CD4-positive, alpha-beta T cell treated with Interferon alpha-2 for 1 hour (primary cell): ENCODE results near the gene TSC1.

ENCODE experiments used
- DNase-seq, 2 donors: peaks; one replicate each; pipeline ENCODE4 v3.0.0-alpha.2; 2020 to 2022

The TSC1 gene

DNA sequence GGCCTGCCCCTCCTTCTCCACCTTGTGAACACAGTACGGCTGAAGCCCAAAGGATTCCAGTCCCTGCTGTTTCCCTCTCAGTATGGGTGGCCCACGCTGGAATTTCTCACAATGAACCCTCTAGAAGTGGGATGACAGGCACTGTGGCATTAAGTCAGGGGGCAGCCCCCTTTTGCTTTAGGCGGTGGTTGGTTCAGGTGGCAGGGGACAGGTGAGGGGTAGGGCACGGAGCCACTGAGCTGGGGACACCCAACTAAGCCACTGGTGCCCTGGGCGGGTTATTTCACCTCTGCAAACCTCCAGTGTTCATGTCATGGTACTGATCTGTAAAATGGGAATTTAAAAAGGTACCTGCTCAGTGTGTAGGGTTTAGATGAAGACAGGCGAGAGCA is 58.1 kb downstream of the TSC1 start:
- DNase-seq: no peak

DNA sequence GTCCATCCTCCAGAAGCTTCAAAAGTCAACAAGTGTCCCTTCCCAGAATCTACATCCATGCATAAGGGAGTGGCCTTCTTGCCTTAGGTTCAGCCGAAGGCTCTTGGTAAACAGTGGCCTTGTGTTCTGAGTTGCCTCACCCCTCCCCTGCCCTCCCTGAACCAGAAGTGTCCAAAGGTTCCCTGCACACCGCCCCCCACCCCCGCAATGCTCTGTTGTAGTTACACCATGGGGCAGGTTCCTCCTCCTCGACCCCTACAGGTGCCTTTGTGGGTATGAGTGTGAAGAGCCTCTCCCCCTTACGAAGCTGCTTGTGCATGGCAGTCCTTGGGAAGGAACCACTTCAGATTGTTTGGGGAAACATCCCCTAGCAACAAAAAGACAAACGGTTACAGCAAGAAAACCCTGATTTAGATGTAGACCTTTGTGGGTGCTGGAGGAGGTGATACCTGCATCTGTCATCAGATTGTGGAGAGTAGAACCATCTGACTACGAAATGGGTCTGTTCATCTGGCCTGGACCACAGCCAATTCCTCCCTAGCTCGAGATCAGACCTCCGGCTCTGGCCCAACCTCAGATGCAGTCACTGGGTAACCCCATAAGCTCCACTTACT is 58.6 kb downstream of the TSC1 start:
- no peak for DNase-seq

DNA sequence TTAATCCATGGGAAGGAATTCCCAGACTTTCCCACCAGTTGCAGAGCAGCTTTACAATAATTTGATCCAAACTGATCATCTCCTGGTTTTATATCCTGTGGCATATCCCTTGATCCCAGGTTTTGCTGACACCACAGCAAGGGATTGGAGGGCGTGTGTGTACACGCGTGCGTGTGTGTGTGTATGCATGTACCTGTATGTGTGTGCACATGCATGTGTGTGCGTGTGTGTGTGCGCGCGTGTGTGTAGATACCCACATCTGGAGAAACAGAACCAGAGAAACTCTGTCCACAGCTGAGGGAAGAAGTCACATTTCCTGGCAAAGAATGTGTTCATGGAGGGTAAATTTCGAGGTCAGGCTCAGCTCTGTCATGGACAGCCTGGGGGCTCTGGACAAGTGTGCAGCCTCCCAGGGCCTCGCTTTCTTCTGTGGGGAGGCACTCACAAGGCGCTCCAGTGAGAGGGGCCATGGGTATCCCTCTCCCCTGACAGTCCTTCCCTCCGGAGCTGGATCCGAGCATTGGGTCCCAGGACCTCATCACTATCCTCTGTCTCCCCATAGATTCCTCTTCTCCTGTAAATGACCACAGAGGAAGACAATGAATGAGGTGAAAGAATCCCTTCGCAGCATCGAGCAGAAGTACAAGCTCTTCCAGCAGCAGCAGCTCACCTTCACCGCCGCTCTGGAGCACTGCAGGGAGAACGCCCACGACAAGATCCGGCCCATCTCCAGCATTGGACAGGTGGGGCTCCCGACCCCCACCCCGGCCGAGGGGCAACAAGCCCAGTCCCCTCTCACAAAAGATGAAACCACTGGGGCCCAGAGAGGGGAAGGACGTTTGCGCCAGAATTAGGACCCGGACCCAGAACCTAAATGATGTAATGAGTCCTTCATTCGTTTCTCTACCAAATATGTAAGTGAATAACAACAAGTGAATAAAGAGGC is 60.8 kb downstream of the TSC1 start:
- DNase-seq: no peak

DNA sequence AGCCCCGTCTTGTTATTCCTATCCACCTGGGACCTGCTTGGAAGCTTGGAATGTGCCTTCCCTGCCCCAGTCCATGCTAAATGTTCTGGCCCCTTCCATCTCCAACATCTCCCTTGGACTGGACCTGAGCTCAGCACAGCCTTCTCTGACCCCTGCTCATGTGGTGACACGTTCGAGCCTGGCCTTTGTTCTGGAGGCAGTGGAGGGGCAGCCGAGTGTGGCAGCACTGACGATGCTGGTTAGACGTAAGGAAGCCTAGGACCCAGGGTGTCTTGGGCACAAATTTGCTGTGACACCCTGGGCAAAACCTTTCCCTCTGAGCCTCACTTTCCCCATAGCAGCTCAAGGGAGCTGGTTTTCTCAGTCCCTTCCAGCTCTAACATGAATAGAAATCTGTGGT is 61.8 kb downstream of the TSC1 start:
- no peak for DNase-seq

DNA sequence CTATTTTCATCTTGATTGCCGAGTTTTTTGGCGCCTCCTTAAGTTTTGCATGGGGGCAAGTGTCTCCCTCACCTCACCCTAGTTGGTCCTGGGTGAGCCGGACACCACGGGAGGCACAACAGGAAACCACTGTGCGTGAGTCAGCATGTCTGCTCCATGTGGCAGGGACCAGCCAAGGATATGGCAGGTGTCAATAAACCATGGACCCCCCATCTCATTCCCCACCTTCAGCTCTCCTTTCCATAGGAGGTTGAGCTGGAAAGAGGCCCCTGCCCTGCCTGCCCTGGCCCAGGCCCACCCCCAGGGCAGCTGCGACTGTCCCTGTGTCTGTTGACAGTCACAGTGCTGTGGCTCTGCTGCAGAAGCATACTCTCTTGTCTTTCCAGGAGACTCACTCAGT is 62.6 kb downstream of the TSC1 start:
- no peak for DNase-seq

DNA sequence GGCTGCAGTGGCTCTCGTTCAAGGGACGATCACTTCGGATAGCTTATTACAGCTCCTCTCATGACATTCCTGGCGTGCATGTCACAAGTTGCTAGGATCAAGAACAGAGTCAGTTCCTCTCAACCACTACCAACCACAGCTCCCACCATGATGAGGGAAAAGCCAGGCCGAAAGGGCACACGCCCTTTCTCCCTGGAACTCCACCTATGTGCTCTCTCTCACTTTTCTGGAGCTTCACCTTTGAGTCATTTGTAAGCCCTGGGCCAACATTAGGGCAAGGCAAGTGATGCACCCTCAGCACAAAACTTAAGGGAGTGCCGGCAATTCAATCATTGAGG is 64.1 kb downstream of the TSC1 start:
- DNase-seq: no peak

DNA sequence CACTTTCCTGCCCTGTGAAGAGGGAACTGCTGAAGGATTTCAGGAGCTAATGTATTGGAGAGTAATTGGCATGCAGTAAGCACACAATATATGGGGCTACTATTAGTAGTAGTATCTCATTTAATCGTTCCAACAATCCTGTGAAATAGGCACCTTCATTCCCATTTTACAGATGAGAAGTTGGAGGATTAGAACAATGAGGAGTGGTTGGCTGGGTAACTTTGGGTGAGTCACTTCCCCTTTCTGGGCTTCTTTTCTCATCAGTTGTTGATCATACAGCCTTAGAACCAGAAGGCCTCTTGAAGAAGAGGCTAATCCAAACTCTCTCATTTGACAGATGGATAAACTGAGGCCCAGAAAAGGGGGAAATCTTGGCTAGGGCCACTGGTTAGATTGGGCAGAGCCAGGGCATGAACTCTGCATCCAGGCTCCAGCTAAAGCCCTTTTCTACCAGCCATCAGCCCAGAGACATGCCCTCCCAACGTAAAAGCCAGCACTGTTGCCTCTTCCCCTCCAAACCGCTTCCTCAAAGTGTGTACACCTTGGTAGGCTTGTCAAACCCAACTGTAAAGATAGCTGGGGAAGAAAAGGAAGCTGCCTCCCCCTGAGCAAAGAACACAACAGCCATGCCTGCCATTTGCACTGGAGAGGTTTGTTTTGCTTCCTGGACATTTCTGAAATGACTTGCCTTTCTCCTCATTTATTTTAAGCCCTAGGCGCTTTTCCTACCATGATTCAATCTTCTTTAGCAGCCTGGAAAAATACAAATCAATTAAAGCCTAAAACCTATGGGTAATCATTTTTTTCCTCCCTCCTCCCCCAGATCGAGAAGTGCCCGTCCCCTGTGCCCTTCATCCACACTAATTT is 64.7 kb downstream of the TSC1 start:
- DNase-seq: no peak

DNA sequence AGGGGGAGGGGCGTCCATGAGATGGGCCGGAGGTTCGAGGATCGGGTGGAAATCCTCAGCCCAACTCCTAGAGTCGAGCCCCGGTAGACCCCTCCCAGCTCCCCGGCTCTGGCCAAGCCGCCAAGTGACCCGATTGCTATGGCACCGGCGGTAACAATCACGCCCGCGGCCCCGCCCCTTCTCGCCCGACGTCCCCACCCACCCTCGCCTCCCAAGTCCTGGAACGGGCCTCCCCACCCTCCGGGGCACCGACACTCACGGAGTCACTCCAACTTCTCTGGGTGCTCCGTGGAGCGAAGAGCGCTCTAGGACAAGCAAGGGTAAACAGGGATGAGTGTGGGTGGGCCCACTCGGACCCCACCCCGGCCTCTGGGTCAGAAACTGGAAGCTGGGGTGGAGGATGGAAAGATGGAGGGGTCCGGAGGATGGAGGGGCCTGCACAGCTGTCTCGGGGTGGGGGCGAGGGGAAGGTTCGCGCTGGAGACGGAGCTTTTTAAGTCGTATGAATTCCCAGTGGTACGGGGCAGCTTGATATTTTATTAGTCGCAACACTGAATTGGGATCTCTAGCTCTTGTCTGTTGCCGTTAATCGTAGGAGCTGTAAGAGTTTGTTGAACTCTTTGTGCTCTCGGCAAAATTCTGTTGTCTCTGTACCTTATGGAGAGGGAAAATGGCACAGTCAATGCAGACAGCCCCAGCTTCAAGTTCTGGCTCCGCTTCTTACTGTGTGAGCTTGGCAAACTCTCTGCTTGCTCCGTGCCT is 65.5 kb downstream of the TSC1 start, which contains the start of gene SPACA9:
Gene SPACA9, plus strand, starts transcription at position 204 of the 762 bp plus-strand sequence. CDS start 5,050 bp downstream, outside the sequence.
- DNase-seq: peak; percentile 27 to 38

DNA sequence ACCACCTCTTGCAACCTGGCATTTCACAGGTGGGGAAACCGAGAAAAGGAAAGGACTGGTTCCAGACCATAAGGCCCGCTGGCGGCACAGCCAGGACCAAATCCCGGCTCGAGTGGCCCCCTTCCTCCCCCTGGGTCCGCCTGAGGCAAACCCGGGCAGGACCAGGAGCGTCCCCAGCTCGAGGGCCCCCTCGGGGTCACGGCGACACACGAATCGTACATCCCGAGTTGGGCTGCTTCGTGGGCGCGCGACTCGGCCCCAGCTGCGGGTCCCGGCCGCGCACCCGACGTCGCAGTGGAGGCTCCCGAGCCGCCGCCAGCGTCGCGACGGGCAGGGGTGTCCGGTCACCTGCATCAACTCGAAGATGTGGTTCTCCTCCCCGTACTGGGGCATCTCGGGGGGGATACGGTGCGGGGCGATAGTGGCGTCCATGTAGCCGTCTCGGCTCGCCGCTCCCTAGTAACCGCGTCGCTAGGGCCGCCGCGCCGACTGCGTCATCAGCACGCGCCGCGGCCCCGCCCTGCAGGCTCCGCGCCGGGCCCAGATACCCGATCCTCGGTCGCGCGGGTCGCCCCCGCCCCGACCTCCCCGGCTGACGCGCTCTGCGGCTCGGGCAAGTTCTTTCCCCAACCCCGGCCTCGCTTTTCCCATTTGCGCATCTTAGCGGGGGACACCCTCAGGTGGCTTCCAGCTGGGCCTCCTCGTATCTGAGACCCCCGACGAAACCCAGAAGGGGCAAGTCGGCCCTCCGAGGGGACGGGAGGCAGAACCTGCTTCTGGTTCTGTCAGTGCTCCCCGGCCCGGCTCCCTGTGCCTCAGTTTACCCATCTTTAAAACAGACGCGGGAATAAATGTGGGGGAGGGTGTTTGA is 66.4 kb downstream of the TSC1 start, which contains the start of gene AK8:
Gene AK8, minus strand, starts transcription at position 461 of the 871 bp plus-strand sequence. Its CDS starts 29 bp downstream, at position 432.
- peak; percentile 71 to 81 for DNase-seq

DNA sequence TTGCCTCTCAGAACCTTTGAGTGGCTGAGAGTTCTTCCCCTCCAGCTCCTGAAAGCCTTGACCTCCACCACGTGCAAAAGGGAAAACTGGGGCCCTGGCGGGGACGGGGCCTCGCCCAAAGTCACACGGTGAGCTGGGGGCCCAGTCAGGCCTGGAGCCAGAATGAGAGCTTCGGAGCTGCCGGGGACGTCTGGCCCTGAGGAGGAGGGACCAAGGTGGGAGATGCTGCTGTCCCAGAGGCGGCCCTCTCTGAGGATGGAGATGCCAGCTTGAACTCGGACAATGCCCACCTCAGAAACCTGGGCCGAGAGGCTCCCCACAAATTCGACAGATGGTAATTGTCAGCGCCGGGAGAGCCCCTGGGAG is 67.0 kb downstream of the TSC1 start:
- DNase-seq: no peak

DNA sequence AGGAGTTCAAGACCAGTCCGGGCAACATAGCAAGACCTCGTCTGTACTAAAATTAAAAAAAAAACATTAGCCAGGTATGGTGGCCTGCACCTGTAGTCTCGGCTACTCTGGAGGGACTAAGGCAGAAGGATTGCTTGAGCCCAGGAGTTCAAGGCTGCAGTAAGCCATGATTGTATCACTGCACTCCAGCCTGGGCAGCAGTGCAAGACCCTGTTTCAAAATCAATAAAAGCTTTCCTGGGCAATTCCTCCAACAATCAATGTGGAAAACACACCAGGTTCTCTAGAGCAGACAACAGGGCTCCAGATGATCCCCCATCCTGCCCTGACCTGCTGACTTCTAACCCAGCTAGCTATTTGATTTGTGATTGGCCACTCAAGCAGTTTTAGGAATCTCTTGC is 67.6 kb downstream of the TSC1 start:
- no peak for DNase-seq

DNA sequence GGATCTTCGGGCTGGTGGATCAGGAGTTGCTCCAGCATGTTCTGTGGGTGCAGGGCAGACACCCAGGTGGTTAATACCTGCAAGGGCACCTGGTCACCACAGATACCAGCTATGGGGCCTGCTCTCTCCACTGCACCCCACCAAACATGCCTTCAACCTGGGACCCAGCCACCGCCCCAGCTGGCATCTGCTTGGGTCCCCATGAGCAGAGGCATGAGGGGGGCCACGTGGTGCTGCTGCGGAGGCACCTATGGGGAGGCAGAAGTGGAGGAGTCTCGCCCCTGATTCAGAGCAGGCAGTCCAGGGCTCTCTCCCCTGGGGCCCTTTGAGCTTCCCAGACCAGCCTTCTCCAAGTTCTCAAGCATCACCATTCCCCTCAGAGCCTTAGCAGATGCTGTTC is 69.3 kb downstream of the TSC1 start:
- DNase-seq: no peak

DNA sequence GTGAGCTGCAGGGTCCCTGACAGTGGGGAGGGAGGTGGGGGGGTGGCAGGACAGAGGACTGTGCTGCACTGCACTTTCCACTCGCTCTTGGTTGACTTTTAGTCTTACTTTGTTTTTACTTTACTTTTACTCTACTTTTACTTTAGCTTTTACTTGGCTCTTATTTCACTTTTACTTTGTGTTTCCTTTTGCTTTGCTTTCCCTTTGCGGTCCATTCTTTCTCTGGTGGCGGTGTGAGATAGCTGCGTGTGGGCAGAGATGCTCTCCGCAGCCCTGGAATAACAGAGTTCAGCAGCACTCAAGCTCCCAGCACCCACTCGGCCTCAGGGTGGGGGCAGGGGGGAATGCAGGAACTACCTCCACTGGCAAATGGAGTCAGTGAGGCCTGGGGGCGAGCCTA is 71.0 kb downstream of the TSC1 start:
- no peak for DNase-seq

DNA sequence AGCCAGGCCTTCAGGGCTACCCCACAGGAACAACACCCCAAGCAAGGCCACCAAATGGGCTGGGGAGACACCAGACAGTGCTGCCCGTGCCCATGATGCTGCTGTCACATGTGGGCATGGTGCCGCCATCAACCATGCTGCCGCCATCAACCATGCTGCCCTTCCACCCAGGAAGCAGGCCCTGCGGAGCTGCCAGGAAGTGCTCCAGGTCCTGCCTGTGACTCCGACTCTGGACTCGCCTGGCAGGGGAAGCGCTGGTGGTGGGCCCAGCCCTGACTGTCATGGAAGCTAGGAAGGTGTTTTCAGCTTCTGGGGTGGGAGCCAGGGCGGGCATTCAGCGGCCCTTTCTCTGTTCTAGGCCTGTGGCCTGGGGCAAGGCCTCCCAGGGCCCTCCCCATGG is 75.2 kb downstream of the TSC1 start:
- no peak for DNase-seq

DNA sequence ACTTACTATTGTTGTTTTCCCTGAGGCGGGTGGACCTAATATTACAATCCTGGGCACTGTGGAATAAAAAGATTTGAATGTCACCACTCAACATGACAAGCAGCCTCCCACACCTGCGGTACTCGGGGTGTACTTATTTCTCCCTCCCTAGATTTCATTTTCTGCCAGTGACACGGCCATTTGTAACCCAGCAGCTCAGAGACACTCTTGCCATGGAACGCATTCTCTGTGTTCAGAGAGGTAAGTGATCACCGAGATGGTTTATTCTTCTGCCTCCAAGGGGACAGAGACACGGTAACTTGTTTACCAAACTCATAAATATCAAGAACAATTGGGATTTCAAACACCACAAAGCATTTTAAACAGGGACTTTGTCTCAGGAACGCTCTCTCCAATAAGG is 77.5 kb downstream of the TSC1 start:
- DNase-seq: no peak

DNA sequence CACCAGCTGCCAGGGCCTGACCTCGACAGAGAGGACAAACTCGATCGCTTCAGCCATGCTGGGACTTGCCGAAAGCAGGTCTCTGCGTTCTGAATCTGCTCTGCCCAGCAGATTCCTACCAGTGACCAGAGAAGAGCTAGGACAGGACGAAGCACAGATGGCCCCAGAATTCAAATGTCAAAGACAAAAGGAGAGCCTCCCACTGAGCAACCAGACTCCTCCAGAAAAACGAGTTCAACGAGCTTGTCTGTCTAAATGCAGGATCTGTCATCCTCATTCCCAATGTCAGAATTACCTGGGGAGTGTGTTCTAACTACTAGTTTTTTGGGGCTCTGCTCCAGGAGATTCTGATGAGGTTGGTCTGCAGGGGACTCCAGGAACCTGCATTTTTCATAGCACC is 79.7 kb downstream of the TSC1 start:
- DNase-seq: no peak

DNA sequence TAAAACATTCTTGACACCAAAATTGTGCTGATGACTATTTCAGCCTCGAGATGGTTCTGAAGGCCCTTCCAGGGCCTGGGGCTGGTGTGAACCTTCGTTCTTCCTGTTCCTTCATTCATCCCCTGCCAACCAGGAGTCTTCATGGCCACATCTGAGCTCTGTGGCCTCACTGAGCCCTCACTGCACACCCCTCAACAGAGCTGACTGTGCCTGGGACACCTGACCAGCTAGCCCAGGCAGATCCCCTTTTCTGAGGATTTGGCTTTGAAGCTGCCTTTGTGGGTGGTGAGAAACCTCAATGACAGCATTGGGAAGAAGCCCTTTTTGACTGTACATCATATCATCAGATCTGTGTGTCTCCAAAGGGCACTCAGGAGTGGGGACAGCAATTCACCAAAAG is 80.1 kb downstream of the TSC1 start:
- DNase-seq: no peak

DNA sequence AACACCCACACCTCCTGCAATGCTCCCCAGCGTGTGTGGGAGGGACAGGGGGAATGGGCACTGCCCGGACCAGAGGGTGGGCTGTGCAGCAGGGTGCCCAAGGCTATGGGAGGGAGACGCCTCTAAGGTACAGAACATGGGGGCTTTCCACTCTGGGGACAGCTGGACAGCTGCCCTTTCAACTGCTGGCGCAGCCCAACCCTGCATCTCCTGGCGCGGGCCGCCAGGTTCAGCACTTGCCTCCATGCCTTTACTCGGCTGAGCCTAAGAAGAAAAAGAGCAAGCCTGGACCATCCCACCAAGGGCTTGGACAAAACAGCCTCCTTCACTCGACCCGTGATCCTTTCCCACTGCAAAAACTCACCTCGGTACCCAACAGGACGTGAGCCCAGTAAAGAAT is 81.3 kb downstream of the TSC1 start:
- DNase-seq: no peak

DNA sequence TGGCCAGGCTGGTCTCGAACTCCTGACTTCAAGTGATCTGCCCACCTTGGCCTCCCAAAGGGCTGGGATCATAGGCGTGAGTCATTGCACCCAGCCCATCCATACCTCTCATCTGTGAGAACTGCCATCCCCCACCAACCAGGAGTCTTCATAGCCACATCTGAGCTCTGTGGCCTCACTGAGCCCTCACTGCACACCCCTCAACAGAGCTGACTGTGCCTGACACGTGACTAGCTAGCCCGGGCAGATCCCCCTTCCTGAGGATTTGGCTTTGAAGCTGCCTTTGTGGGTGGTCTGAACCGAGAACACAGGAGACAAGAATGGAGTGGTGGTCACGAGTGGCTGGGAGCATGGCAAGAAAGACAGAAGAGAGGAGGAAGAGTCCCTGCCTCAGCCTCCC is 81.9 kb downstream of the TSC1 start:
- no peak for DNase-seq

DNA sequence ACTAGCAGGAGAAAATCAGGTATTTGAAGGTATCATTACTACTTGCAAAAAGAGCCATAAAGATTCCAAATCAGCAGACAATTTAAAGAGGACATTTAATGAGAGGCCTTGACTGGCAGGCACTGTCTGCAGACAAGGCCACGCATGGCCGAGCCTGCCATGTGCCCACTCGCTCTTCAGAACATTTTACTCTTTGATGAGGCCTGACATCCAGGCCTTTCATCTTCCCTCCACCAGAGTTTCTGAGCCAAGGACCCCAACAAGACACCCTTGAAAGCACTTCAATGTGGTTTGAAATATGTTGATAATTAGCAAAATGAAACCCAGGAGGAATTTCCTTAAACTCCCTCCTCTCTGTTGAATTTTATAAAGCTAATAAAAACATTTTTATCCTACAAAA is 82.8 kb downstream of the TSC1 start:
- DNase-seq: no peak

DNA sequence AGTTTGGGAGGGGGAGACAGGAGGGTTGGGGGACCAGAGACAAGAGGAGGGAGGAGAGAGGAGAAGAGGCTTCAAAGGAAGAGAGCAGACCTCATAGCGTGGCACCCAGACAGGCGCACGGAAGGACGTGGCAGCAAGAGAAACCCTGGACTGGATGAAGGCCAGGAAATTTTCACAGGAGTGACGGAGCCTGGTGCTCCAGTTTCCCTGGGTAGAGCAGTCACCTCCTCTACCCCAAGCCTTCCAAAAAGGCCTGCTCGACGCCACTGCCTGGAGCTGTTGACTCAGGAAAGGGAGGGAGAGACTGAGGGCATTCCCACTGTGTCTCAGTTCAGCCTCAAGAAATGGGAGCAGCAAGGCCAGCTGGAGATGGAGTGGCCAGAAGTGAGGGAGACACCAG is 85.7 kb downstream of the TSC1 start:
- no peak for DNase-seq
